Germinal center (tissue), 1 donor: ENCODE measurements around the gene ACTN1.
"Not testable (repeated sequence)": the region's sequence is repeated elsewhere in the genome, so short reads cannot be mapped to it uniquely, and the experiment has no call there.

Experiments
- DNase-seq: peaks from one replicate; pipeline ENCODE4 v3.0.0; 2012; ENCODE audit warnings: mixed read lengths, low spot score

Gene ACTN1

DNA sequence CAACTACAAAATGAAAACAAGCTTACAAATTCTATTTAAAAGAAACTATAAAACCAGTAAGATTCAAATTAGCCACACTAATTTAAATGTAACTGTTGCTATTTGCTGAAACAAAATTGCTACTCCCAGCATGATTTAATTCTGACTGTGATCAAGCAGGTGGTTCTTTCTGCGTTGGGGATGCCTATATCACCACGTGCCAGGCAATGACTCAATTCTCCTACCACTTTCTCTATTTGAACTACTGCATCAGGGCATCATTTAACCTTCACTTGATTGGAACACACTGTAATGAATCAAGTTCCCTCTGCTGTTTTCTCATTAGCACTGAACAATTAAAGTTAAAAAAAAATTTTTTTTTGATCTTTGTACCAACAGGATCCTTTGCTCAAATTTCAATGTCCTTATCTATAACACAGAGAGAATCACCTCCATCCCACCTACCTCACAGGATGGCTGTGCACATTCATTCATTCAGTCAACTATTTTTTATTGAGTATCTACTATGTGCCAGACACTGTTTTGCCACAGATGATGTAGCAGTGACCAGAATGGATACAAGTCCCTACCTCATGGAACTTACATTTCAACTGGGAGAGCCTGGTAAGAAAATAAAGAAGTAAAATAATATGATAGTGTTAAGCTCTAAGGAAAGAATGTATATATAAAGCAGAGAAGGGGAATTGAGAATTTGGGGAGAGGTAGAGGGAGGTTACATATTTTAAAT lies 8.0 kb upstream of the ACTN1 start:
- DNase-seq = no peak

DNA sequence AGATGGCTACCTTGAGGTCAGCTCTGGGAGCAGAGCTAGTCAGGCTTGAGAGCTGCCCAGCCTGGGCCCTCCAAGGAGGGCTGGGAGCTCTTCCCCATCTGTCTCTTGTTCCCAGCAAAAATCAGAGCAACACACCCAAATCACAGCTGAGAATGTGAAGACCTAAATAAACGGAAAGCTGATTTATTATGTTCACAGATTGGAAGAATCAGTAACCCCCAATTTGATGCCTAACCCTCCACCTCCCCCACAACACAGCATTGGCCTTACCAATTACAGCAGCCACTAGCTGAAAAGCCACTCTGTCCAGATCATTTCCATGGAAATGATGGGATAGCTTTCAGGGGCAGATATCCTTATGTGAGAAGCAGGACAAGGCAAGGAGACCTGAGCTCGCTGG lies 7.1 kb upstream of the ACTN1 start:
- DNase-seq = no peak

DNA sequence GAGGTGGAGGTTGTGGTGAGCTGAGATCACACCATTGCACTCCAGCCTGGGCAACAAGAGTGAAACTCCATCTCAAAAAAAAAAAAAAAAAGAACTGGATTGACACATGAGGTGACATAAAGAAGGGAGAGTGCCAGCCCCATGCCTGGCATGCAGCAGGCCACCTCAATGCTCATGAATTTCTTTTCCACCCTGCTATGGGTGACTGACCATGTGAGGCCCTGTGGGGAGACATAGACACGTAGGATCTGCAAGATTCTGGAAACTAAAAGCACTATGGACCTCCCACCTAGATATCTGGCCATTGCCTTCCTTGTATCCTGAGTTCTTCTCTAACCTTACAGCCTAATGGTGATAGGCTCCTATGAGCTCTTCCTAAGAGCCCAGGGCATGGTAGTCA lies 5.6 kb upstream of the ACTN1 start:
- no peak for DNase-seq

DNA sequence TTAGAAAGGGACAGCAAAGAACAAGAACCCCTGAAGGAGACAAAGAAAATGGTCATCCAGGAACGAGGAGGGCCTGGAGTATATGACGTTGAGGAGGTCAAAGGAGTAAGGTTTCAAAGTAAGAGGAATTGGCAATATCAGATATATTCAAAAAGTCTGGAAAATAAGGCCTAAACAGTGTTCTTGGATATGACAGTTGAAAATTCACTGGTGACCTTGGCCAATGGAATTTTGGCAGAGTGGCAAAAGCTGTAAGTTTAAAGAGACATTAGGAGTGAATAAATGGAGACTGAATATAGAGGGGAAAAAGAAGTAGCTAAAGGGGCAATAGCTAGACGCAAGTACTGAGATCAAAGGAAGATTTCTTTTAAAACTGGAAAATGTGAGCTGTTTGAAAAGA lies 4.1 kb upstream of the ACTN1 start:
- no peak for DNase-seq

DNA sequence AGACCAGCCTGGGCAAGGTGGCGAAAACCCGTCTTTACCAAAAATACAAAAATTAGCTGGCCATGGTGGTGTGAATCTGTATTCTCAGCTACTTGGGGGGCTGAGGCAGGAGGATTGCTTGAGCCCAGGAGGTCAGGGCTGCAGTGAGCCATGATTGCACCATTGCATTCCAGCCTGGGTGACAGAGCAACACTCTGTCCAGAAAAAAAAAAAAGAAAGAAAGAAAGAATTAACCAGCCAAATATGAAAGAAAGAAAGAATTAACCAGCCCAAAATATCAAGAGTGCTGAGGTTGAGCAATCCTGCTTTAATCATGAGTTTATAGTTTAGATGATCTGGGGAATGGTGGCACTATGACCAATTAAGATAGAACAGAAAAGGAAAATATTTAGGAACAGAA lies 3.5 kb upstream of the ACTN1 start:
- no peak for DNase-seq

DNA sequence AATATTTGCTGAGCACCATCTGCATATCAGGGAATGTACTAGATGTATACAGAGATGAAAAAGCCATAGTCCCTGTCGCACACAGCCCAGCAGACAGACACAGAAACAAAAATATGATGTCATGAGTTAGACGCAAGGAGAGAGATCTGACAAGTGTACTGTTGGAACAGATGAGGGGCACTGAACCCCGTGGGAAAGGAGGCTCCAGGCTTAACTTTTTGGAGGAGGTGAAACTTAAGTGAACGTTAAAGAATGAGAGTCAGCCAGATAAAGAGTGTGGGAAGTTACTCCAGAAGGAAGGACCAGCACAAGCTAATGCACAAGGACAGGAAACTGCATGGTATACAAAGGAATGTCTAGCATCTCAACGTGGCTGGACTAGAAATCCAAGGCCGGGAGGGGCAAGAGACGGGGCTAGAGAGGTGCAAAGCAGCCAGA lies 2.5 kb upstream of the ACTN1 start:
- DNase-seq = no peak

DNA sequence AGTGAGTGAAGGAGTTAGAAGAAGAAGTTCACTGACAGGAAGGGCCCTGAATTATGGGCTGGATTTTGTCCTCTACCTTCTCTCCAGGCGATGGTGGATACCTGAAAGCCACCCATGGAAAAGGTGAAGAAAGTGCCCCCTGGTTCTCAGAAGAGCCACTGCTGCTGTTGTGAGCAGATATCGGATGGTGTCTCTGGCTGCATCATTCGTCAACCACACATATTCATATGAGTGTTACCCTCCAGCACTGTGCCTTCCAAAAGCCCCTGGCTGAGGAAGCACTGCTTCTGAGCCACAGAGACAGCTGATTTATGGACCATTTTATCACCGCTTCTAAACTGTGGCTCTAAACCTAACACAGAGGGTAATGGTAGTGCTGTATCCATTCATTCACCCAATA lies 2.0 kb upstream of the ACTN1 start:
- DNase-seq = no peak

DNA sequence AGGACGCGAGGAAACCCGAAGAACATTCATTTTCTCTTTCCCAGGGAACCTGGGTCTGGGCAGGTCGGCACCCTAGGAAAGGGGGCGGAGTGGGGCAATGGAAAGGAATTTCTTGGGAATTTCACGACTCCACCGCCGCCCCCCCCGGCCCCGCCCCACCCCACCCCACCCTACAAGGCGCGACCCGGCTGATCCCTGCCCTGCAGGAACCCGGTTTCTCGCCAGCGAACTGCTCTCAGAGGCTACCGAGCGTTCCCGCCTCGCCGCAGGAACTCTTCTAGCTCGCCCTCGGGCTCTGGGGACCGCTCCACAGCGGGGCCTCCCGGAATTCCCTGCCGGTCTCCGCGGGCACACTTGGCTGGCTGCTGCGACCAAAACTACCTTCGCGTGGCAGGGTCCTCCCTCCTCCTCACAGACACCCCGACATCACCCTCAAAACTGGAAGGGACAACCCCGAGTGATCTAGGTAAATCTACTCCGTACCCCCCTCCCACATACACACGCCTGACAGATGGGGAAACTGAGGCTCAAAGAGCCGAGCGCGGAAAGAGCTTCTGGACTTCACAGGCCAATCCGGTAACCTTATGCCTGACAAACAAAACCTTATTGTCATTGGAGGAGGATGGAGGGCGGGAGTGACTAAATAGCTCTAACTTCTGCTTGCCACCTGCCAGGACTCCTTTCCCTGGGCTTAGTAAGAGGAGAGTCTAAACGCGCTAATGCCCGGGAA lies 785 bp upstream of the ACTN1 start:
- no peak for DNase-seq

DNA sequence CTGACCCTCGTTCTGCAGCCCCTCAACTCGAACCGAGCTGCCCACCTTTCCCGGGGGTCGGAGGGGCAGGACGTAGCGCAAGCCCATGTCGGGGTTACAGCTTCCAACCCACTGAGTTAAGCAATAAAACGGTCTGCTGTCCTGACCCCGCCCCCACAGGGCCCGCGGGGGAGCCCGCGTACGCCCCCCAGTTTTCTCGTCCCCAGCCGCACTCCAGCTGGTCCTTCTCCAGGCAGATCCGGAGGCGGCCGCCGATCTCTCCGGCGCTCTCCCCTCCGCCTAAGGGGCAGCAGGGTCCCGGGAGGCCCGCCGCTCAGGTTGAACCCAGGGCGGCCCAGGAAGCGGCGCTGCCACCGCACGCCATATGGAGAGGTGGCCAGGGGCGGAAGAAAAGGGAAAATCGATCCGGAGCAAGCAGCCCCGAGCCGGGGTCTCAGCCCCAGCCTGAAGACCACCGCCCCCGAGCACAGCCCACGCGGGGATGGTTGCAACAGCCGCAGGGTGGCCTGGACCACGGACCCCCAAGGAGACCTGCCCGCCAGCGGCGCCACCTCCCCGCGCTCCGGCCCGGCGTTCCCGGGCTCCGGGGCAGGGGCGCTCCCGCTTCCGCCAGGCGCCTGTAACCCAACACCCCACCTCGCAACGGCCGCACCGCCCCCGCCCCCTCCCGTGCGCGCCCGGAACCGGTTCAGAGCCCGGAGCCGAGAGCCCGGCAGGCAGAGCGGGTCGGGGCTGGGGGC lies 760 bp downstream of the ACTN1 start:
- DNase-seq = peak; percentile 37

DNA sequence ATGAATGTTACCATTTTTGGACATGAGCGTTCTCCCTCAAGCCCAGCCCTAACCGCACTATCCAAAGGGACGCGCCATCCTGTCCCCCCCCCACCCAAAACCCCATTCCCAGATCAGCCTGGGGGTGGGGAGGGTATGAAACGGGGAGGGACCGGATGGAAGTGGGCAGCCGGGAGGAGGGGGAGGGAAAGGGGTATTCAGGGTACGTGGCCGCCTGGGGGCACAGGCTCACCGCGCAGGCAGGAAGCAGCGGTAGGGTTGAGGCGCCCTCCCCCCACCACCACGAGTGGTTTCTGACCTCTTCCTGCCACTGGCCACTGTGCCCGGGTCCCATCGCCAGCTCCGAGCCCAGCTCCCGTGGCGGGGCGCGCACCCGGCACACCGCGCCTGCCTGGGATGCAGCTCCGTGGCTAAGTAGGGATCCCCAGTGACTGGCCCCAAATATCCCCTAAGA lies 1.4 kb downstream of the ACTN1 start:
- DNase-seq = no peak

DNA sequence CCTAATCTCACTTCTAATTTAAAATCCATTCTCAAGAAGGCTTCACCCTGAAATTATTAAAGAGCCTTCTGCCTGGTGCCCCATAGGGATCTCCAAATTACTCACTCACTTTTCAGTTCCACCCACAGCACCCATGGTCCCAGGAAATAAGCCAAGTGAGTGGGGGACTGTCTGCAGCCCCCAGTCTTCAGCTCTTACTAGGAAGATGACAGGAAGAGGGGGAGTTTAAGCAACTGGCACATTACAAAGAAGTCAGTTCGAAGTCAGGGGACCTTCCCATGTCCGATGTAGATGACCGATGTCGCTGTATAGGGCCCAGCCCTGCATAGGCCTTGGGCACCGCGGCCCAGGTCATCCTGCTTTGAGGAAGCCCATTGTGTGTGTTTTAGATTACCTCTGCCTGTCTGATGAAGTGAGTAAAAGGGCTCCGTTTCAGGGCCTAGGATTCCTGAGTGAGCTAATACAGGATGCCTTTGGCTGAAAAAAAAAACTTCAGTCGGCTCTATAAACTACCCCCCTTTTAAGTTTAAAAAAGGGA lies 1.9 kb downstream of the ACTN1 start:
- no peak for DNase-seq

DNA sequence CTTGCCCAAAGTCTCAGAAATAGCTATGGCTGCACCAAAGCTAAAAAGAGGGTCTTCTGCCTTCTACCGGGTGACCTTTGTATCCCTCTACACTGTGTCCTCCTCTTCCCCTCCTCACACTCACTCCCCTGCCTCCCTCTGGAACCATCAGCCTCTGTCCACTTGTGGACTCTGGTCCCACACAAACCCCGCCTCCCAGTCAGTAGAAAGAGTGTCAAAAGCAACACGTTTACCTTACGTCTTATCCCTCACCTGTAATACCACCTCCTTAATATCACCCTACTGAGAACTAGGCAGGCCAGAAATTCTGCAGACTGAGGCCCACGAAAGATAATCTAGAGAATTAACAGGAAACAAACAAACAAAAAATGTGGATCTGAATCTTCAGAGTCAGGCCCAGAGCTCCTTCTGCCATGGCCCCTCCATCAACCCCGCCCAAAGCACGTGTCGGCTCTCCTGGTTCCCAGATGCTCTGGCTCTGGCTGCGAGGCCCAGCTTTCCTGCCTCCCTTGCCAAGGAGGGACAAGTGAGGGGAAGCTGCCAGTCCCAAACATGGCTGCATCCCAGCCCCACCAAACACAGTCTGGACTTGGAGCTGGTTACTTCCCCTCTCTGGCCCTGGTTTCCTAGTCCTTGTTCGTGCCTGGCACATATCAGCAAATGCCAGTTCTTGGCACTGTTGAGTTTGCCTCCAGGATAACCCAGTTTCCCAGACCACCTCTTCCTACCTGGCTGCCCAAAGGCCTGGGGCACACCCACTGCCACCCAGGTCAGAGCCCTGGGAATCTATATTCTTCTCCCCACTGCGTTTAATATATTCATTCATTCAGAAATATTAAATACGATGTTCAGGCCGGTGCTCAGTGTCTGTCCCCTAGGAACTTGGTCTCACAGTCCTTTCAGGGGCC lies 2.7 kb downstream of the ACTN1 start:
- no peak for DNase-seq

DNA sequence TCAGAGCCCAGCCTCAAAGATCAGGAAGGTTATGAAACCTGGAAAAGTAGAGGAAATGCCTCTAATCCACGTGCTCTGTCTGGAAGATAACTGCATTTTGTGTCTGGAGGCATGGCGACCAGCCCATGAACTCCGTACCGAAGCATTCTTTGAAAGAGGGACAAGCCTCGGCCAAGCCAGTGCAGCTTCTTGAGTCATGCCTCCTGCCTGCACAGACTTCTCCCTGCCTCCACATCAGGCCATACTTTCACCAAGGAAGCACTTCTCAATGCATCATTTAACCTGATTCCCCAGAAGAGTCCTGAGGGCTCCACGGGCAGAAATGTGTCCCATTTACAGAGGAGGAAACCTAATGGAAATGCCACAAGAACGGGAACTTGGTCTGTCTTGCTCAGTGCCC lies 3.4 kb downstream of the ACTN1 start:
- DNase-seq = no peak

DNA sequence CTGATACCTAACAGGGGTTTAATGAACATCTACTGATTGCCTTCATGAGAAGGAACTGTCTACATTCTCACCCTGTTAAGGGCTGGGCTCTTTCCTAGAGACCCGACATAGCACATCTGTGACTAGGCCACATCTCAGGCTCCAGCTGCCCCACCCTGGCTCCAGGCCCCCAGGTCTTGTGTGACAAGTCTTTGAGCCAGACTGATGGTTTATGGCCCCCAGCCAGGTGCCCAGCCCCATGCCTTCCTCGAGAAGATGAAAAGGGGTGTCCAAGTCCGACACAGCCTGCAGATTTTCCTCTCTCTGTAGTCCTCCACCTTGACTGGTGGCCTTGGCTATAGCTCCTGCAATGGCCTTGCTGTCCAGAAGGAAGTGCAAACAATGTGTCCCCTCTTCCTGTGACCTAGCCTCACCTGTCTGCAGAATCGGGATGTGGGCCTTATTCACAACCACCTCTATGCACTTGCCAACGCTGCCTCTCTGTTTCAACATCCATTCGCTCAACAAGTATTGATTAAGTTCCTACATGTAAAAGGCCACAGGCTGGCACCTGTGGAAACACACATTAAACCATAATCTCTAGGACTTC lies 4.2 kb downstream of the ACTN1 start:
- DNase-seq = no peak

DNA sequence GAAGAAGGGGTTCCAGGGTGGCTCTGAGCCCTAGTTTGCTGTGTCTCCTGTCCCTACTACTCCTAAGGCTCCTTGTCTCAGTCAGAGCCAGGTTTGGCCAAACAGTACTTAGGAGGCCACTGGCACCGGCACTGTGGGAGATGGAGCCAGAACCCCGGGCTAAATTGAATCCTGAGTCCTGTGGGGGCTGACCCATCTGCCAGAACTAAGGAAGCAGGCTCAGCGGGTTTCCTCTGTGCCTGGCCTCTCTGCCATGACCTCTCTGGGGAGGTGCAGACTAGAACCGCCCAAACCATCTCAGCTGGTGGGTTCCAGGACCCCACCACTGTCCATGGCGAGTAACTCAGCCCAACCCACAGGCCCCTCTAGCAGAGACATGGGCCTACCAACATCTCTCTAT lies 5.5 kb downstream of the ACTN1 start:
- no peak for DNase-seq

DNA sequence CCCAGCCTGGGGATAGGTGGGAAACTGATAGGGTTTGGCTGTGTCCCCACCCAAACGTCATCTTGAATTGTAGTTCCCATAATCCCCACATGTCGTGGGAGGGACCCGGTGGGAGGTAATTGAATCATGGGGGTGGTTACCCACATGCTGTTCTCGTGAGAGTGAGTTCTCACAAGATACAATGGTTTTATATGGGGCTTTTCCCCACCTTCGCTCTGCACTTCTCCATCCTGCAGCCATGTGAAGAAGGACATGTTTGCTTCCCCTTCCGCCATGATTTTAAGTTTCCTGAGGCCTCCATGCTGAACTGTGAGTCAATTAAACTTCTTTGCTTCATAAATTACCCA lies 5.9 kb downstream of the ACTN1 start:
- not testable (repeated sequence) for DNase-seq

DNA sequence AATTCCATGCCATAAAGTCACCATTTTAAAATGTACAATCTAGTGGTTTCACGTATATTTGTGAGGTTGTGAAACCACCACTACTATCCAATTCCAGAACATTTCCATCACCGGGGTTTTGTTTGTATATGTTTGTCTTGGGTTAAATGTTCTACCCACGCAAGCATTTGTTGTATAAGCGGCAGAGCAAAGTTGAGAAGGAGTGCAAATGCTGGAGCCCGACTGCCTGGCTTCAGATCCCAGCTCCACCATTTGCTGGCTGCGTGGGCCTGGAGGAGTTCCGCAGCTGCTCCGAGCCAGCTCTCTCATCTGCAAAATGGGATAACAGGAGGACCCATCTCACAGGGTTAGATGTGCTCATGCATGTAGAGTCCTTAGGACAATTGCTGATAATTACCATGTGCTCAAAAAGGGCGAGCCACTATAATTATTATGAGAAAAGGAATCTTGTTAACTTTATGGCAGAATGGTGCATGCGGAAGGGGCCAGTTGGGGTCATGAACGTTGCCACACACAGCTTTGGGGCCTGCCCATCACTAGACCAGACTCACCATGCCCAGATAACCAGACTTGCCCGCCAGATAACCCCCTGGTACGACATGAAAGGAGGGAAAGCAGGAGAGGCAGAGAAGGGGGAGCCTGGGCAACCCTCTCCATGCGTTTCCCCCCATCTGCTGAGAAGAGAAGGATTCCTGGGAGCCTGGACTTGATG lies 6.4 kb downstream of the ACTN1 start:
- DNase-seq = no peak

DNA sequence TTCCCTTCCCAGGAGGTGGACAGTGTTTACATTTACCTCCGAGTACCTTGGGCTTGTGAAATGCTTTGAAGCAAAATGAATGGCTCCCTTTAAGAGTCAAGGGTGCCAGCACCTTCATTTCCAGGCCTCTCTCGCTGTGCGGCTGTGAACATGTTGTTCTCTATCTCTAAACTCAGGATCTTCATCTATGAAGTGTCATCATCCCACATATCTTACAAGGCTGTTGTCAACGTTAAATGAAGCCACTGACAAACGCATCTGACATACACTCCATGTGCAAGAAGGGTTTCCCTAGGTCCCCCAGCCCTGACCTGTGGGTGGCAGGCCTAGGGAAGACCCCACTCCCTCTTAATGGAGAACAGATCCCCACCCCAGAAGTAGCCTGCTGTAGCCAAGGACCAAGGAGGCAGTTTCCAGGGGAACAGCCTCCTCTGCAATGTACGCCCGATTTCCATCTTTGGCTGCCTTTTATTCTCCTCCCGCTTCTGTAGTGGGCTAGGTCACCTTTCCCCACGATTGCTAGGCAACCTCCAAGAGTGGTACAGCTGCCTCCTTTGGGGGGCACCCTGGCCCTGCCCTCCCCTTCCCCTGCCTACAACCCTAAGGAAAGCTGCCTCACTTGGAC lies 7.6 kb downstream of the ACTN1 start:
- DNase-seq = no peak

DNA sequence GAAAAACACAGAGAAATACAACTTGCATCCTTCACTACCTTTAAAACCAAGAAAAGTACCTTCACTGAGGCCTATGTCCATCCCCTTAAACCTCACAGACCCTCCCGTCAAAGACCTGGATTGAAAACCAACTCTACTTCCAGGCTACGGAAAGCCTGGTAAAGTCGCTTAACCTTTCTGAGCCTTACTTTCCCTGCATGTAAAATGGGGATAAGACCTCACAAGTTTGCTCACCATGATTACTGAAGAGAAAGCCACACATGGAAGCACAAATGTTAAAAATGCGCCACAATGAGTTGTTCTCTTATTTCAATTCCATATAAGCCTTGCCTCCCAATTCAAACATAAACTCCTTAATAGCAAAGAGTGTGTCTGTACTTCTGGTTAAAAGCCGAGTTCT lies 8.4 kb downstream of the ACTN1 start:
- no peak for DNase-seq

DNA sequence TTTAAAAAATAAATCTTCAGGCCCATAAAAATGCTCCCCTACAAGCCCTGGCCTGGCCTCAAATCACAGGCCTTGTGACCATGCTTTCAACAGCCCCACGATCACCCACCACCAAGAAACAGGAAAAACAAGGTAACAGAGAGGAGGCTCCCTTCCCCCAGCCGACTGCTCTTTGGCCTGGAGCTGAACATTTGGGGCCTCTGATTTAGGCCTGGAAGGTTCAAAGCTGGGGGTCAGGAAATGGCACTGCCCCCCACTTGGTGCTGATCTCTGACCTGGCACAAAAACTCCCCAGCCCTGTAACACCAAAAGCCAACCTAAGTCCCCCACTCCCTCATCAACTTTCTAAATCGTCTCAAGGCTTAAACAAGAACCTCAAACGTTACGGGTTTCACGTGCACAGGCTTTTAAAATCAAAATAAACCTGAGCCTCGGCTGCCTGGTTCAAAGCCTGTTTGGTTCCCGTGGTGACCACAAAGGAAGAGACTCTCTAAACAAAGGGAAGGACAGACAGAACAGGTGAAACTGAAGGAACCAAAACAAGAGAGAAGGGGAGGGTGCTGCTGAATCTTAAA lies 9.0 kb downstream of the ACTN1 start:
- DNase-seq = no peak
